GM12878 (cell line): ENCODE data around the gene EPN3. TPM values are rescaled to one million over a fixed set of nuclear protein-coding genes. Genes with fewer than 3 reads are reported as not detected.

ENCODE experiments used
- ATAC-seq: fragments of 200-7000 bp; cut with Tn5 transposase; 3 replicates; pipeline ENCODE4 v1.9.1; 2020; ENCODE audit warnings: mild to moderate bottlenecking, moderate library complexity
- BruUV-seq: library from RNA; stranded (reverse); fragments of 400-500 nt; replicated peaks from 2 replicates; lab custom pipeline; 2021; lab: Mats Ljungman, UMichigan
- CTCF ChIA-PET: fragments of 300-600 bp; sonication (Branson Sonifier 250); formaldehyde crosslinking; extraction: SDS; loops from one replicate; lab custom pipeline; 2021; ENCODE audit warnings: inconsistent platforms; lab: Yijun Ruan, JAX
- POLR2A ChIA-PET: fragments of 350-600 bp; formaldehyde crosslinking; extraction: SDS; loops from one replicate; lab custom pipeline; 2021; ENCODE audit warnings: inconsistent platforms; lab: Charles Lee
- RAD21 ChIA-PET: fragments of 300-600 bp; sonication (Branson Sonifier 250); formaldehyde crosslinking; loops from one replicate; lab custom pipeline; 2023; ENCODE audit warnings: antibody characterized with exemption; ENCODE audit not compliant: unreplicated experiment; lab: Charles Lee
- SMC1A ChIA-PET: fragments of 300-600 bp; sonication (Branson Sonifier 250); formaldehyde crosslinking; loops from one replicate; lab custom pipeline; 2023; ENCODE audit not compliant: unreplicated experiment, uncharacterized antibody; lab: Charles Lee
- DNase-seq: peaks from one replicate; pipeline ENCODE4 v3.0.0-alpha.2; 2011; ENCODE audit warnings: low read depth, low spot score
- FAIRE-seq: peaks from 3 replicates; lab custom pipeline; 2011; peaks lifted over from hg19 to GRCh38; lab: Jason Lieb, UNC
- H2AFZ ChIP-seq: 2 replicates; pipeline ENCODE4 v1.6.0; 2011; ENCODE audit warnings: low read depth, low read length, control low read depth; ENCODE audit not compliant: control insufficient read depth
- H3K27ac ChIP-seq: 2 replicates; pipeline ENCODE4 v1.5.1; 2011; ENCODE audit warnings: control low read depth; ENCODE audit not compliant: control insufficient read depth, insufficient read depth
- H3K27me3 ChIP-seq, 2 experiments: replicated peaks in 1 of 2; 2 replicates each; pipeline versions ENCODE4 v1.6.0 to v1.6.1; 2011; ENCODE audit warnings: low read length in 1 of 2; ENCODE audit not compliant: control insufficient read depth in 2 of 2, insufficient read depth in 2 of 2
- H3K36me3 ChIP-seq, 2 experiments: 2 replicates each; pipeline ENCODE4 v1.5.1; 2011; ENCODE audit warnings: low read length in 1 of 2; ENCODE audit not compliant: control insufficient read depth in 2 of 2, insufficient read depth in 2 of 2
- H3K4me1 ChIP-seq: 2 replicates; pipeline ENCODE4 v1.6.1; 2011; ENCODE audit warnings: mild to moderate bottlenecking, low read length, moderate library complexity, mixed read lengths; ENCODE audit not compliant: control insufficient read depth, insufficient read depth
- H3K4me2 ChIP-seq: 2 replicates; pipeline ENCODE4 v1.6.0; 2011; ENCODE audit warnings: control low read depth; ENCODE audit not compliant: control insufficient read depth, insufficient read depth
- H3K4me3 ChIP-seq: fragments of 200-600 bp; sonication (generic); 2 replicates; pipeline ENCODE4 v1.5.1; 2016
- H3K79me2 ChIP-seq: 2 replicates; pipeline ENCODE4 v1.6.0; 2011; ENCODE audit warnings: low read length; ENCODE audit not compliant: control insufficient read depth, insufficient read depth
- H3K9ac ChIP-seq: 2 replicates; pipeline ENCODE4 v1.8.0; 2011; ENCODE audit warnings: low read length, control low read depth, mixed read lengths; ENCODE audit not compliant: control insufficient read depth, insufficient read depth
- H3K9me3 ChIP-seq: replicated peaks from 3 replicates; pipeline ENCODE4 v1.5.1; 2011; ENCODE audit warnings: mild to moderate bottlenecking, low read length; ENCODE audit not compliant: control insufficient read depth, insufficient read depth
- H4K20me1 ChIP-seq: 2 replicates; pipeline ENCODE4 v1.6.0; 2011; ENCODE audit not compliant: control insufficient read depth, insufficient read depth
- BACH1 ChIP-seq: fragments of 450-650 bp; IDR thresholded peaks from 2 replicates; pipeline ENCODE4 v1.6.1; 2017; ENCODE audit warnings: mild to moderate bottlenecking, borderline replicate concordance
- BHLHE40 ChIP-seq, 2 experiments: fragments of 450-650 bp in 1 of 2; IDR thresholded peaks; 2 replicates each; pipeline ENCODE4 v1.6.1; 2011 to 2017; ENCODE audit warnings: low read depth in 2 of 2, borderline replicate concordance in 1 of 2, improper control_type of control experiment in 1 of 2, low read length in 1 of 2, mild to moderate bottlenecking in 1 of 2
- CBX5 ChIP-seq: sonication (generic); IDR thresholded peaks from 2 replicates; pipeline ENCODE4 v1.6.1; 2016; ENCODE audit warnings: low read depth, moderate library complexity, mild to moderate bottlenecking, inconsistent platforms
- GABPA ChIP-seq: IDR thresholded peaks from 2 replicates; pipeline ENCODE4 v1.6.1; 2014; ENCODE audit warnings: antibody characterized with exemption, low read depth, mild to moderate bottlenecking, inconsistent platforms
- HDAC2 ChIP-seq: fragments of 200-600 bp; sonication (generic); IDR thresholded peaks from 2 replicates; pipeline ENCODE4 v1.6.1; 2017
- MTA2 ChIP-seq: fragments of 450-650 bp; IDR thresholded peaks from 2 replicates; pipeline ENCODE4 v1.6.1; 2016; ENCODE audit warnings: low read depth, mild to moderate bottlenecking, moderate library complexity
- STAT3 ChIP-seq: IDR thresholded peaks from 2 replicates; pipeline ENCODE4 v1.6.1; 2011; ENCODE audit warnings: low read depth, low read length, improper control_type of control experiment
- YBX1 ChIP-seq: fragments of 450-650 bp; IDR thresholded peaks from 2 replicates; pipeline ENCODE4 v1.6.1; 2016; ENCODE audit warnings: antibody characterized with exemption
- WGBS: methylation state at CpG from one replicate; pipeline ENCODE4 v1.1.6; 2016; ENCODE audit warnings: low lambda C conversion rate; ENCODE audit not compliant: insufficient replicate concordance, insufficient coverage; ENCODE audit errors: missing lambda C conversion rate; 5-methylcytosine and 5-hydroxymethylcytosine counted together
- in situ Hi-C: fragments of 300-500 bp; cut with MboI; formaldehyde crosslinking; loops from 9 replicates; pipeline ENCODE4 v1.14.3; 2018; ENCODE audit warnings: mixed read lengths
- intact Hi-C: fragments of 100-400 bp; cut with micrococcal nuclease; formaldehyde crosslinking; loops from one replicate; pipeline ENCODE4 v1.14.2; 2022; ENCODE audit not compliant: unreplicated experiment
- polyA plus RNA-seq, 11 experiments: library from polyadenylated mRNA; depleted of rRNA in 4 of 11; unstranded in 6 of 11; stranded (reverse) in 5 of 11; fragments of >200 nt; fragmentation: Nextera tagmentation in 4 of 11; fragmentation: Illumina TruSeq in 1 of 11; extraction: Ambion mirVana in 4 of 11; extraction: Trizol in 1 of 11; gene quantifications; 1 replicate in 1 of 11; 2 replicates in 10 of 11; pipeline versions ENCODE4 v1.2.1 to v1.2.3, GENCODE V29; 2011 to 2016; ENCODE audit warnings: inconsistent platforms in 2 of 11, missing spikeins in 2 of 11, low read depth in 1 of 11
- total RNA-seq, 4 experiments: library from RNA; depleted of rRNA in 3 of 4; stranded (reverse); fragments of >200 nt in 3 of 4; fragmentation: Illumina TruSeq in 1 of 4; extraction: Trizol in 1 of 4; gene quantifications; 2 replicates each; pipeline versions ENCODE4 v1.2.1 to v1.2.3, GENCODE V29; 2013 to 2021
- TF ChIP-seq, protein P1 (sequence below): fragments of 450-650 bp; conservative IDR thresholded peaks from 2 replicates; pipeline ENCODE4 v1.6.1; 2017; ENCODE audit warnings: mild to moderate bottlenecking, moderate library complexity
- TF ChIP-seq, protein P2 (sequence below): fragments of 450-650 bp; IDR thresholded peaks from 2 replicates; pipeline ENCODE4 v1.6.1; 2016; ENCODE audit warnings: mild to moderate bottlenecking
- TF ChIP-seq, protein P3 (sequence below): IDR thresholded peaks from 2 replicates; pipeline ENCODE4 v1.6.1; 2012; ENCODE audit warnings: improper control_type of control experiment, low read depth, low read length; ENCODE audit not compliant: insufficient replicate concordance

Gene EPN3
- total and polyA plus RNA-seq, 10 of the 15 experiments (the other 5 are each of a cell fraction or from before 2014, with no cell fraction given): 0.04 to 0.07 TPM; not detected in 8

- TF ChIP-seq, protein P1, sequence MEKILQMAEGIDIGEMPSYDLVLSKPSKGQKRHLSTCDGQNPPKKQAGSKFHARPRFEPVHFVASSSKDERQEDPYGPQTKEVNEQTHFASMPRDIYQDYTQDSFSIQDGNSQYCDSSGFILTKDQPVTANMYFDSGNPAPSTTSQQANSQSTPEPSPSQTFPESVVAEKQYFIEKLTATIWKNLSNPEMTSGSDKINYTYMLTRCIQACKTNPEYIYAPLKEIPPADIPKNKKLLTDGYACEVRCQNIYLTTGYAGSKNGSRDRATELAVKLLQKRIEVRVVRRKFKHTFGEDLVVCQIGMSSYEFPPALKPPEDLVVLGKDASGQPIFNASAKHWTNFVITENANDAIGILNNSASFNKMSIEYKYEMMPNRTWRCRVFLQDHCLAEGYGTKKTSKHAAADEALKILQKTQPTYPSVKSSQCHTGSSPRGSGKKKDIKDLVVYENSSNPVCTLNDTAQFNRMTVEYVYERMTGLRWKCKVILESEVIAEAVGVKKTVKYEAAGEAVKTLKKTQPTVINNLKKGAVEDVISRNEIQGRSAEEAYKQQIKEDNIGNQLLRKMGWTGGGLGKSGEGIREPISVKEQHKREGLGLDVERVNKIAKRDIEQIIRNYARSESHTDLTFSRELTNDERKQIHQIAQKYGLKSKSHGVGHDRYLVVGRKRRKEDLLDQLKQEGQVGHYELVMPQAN: no peak
- TF ChIP-seq HDAC2: no peak
- TF ChIP-seq BACH1: no peak
These were observed 56.0 kb downstream of the EPN3 start (continued) for GRCh38 chr17:50588391-50589049.

GRCh38 chr17:50589095-50589705, 56.7 kb downstream of the EPN3 start:
- DNase-seq (no peak), FAIRE-seq (no peak), ATAC-seq (no peak)
- WGBS: 15% methylated on average over 10 of the region's 10 CpGs
- Histone ChIP-seq H3K79me2 (no peaks in the 10 kb centered on the region), H3K27ac (no peak overlapping the region), H3K9ac (no peak overlapping the region), H3K36me3 (no peaks in the 10 kb centered on the region), H3K4me2 (no peak overlapping the region), H3K4me3 (no peak overlapping the region), H3K27me3 (peaks cover 2 to 3% of the 10 kb centered on the region in 2 experiments; a peak in 2 of 4 replicates), H4K20me1 (no peaks in the 10 kb centered on the region), H3K9me3 (no peaks in the 10 kb centered on the region), H3K4me1 (no peaks in the 10 kb centered on the region), H2AFZ (no peak overlapping the region)
- POLR2A ChIA-PET: no interaction called here
- SMC1A ChIA-PET: no interaction called here
- CTCF ChIA-PET: no interaction called here
- intact Hi-C loops (no loop called here), in situ Hi-C loops (no loop called here)
- no TSS peak for BruUV-seq
- RAD21 ChIA-PET: no interaction called here
- no peak for TF ChIP-seq YBX1
- no peak for TF ChIP-seq BHLHE40 (IDR thresholded peaks at IDR 0.05; ENCODE audit: borderline replicate concordance in 1 of 2, low read depth in 2 of 2, low read length in 1 of 2)
- TF ChIP-seq, protein P2, sequence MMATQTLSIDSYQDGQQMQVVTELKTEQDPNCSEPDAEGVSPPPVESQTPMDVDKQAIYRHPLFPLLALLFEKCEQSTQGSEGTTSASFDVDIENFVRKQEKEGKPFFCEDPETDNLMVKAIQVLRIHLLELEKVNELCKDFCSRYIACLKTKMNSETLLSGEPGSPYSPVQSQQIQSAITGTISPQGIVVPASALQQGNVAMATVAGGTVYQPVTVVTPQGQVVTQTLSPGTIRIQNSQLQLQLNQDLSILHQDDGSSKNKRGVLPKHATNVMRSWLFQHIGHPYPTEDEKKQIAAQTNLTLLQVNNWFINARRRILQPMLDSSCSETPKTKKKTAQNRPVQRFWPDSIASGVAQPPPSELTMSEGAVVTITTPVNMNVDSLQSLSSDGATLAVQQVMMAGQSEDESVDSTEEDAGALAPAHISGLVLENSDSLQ: no peak
- TF ChIP-seq, protein P3, sequence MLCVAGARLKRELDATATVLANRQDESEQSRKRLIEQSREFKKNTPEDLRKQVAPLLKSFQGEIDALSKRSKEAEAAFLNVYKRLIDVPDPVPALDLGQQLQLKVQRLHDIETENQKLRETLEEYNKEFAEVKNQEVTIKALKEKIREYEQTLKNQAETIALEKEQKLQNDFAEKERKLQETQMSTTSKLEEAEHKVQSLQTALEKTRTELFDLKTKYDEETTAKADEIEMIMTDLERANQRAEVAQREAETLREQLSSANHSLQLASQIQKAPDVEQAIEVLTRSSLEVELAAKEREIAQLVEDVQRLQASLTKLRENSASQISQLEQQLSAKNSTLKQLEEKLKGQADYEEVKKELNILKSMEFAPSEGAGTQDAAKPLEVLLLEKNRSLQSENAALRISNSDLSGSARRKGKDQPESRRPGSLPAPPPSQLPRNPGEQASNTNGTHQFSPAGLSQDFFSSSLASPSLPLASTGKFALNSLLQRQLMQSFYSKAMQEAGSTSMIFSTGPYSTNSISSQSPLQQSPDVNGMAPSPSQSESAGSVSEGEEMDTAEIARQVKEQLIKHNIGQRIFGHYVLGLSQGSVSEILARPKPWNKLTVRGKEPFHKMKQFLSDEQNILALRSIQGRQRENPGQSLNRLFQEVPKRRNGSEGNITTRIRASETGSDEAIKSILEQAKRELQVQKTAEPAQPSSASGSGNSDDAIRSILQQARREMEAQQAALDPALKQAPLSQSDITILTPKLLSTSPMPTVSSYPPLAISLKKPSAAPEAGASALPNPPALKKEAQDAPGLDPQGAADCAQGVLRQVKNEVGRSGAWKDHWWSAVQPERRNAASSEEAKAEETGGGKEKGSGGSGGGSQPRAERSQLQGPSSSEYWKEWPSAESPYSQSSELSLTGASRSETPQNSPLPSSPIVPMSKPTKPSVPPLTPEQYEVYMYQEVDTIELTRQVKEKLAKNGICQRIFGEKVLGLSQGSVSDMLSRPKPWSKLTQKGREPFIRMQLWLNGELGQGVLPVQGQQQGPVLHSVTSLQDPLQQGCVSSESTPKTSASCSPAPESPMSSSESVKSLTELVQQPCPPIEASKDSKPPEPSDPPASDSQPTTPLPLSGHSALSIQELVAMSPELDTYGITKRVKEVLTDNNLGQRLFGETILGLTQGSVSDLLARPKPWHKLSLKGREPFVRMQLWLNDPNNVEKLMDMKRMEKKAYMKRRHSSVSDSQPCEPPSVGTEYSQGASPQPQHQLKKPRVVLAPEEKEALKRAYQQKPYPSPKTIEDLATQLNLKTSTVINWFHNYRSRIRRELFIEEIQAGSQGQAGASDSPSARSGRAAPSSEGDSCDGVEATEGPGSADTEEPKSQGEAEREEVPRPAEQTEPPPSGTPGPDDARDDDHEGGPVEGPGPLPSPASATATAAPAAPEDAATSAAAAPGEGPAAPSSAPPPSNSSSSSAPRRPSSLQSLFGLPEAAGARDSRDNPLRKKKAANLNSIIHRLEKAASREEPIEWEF: no peak
- TF ChIP-seq GABPA: no peak
- TF ChIP-seq, protein P1: no peak
- no peak for TF ChIP-seq MTA2
- TF ChIP-seq CBX5: no peak
- no peak for TF ChIP-seq STAT3
